Brain microvascular endothelial cell (primary cell): ENCODE results near the gene CYREN.

Experiments used
- DNase-seq: peaks from one replicate; pipeline ENCODE4 v3.0.0-alpha.2; 2020
- H3K27ac ChIP-seq: fragments of 250-450 bp; sonication (Bioruptor Pico); 2 replicates; pipeline ENCODE4 v1.5.1; 2020; ENCODE audit warnings: mild to moderate bottlenecking, moderate library complexity
- H3K27me3 ChIP-seq: fragments of 250-450 bp; sonication (Bioruptor Pico); replicated peaks from 2 replicates; pipeline ENCODE4 v1.5.1; 2020; ENCODE audit warnings: mild to moderate bottlenecking
- H3K36me3 ChIP-seq: fragments of 250-450 bp; sonication (Bioruptor Pico); replicated peaks from 2 replicates; pipeline ENCODE4 v1.5.1; 2020; ENCODE audit warnings: mild to moderate bottlenecking
- H3K4me3 ChIP-seq: 2 replicates; pipeline ENCODE4 v1.5.1; 2011; ENCODE audit warnings: low read depth, mild to moderate bottlenecking, control low read depth, low read length, moderate library complexity
- in situ Hi-C: cut with HindIII; loops from 2 replicates; pipeline ENCODE4 v1.10.0; 2017; ENCODE audit warnings: low sequenced_read_pairs, low pct_ligation_motif_present
- TF ChIP-seq, protein P1 (sequence below): IDR thresholded peaks from 2 replicates; pipeline ENCODE4 v1.5.1; 2011; ENCODE audit warnings: low read depth, mild to moderate bottlenecking, moderate library complexity, low read length, control low read depth, inconsistent platforms; ENCODE audit errors: missing control alignments

The CYREN gene

DNA sequence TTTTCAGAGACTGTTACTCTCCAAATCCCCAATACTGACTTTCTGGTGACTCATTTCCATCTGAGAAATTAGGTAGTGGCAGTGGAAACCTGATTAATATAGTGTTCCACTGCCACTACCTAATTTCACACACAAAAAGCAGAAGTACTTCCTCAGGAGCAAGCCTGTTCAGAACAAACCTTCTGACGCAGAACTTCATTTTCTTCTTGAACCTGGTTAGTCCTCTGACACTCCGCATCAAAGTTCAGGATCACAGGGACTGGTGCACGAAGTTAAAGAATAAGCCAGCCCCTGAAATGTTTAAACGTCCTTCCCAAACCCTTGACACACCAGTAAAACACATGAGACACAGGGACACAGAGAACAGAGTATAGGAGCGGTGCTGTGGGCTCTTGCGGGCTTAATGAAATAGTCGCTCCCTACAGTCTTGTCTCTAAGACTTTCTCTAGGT lies 36.5 kb upstream of the CYREN start:
- Histone ChIP-seq H3K27ac (no peak overlapping the region), H3K27me3 (no peaks in the 10 kb centered on the region), H3K36me3 (no peaks in the 10 kb centered on the region), H3K4me3 (no peak overlapping the region)
- in situ Hi-C loops, result no loop called here
- DNase-seq, result no peak
- TF ChIP-seq, protein P1, sequence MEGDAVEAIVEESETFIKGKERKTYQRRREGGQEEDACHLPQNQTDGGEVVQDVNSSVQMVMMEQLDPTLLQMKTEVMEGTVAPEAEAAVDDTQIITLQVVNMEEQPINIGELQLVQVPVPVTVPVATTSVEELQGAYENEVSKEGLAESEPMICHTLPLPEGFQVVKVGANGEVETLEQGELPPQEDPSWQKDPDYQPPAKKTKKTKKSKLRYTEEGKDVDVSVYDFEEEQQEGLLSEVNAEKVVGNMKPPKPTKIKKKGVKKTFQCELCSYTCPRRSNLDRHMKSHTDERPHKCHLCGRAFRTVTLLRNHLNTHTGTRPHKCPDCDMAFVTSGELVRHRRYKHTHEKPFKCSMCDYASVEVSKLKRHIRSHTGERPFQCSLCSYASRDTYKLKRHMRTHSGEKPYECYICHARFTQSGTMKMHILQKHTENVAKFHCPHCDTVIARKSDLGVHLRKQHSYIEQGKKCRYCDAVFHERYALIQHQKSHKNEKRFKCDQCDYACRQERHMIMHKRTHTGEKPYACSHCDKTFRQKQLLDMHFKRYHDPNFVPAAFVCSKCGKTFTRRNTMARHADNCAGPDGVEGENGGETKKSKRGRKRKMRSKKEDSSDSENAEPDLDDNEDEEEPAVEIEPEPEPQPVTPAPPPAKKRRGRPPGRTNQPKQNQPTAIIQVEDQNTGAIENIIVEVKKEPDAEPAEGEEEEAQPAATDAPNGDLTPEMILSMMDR, result no peak

DNA sequence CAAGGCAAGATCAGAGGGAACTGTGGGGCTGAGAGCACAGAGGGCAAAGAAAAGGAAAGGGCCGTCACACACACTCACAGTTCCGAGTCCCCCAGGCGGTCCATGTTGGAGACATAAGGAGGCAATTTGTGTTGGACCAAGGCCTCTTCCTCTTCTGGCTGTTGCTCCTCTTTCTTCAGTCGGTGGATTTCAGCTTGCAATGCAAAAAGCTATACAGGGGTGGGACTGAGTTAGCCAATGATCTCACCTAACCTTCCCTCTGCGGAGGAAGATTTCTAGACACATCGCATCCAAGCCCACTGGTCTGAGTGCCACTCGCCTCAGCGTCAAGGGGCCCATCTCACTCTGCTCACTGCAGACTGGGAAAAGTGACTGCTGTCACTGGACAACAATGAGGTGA lies 35.3 kb upstream of the CYREN start:
- in situ Hi-C loops, result no loop called here
- no peak overlapping the region for H3K4me3 ChIP-seq
- no peak for DNase-seq
- no peaks in the 10 kb centered on the region for H3K36me3 ChIP-seq
- H3K27ac ChIP-seq, result no peak overlapping the region
- TF ChIP-seq, protein P1, result no peak
- no peaks in the 10 kb centered on the region for H3K27me3 ChIP-seq

DNA sequence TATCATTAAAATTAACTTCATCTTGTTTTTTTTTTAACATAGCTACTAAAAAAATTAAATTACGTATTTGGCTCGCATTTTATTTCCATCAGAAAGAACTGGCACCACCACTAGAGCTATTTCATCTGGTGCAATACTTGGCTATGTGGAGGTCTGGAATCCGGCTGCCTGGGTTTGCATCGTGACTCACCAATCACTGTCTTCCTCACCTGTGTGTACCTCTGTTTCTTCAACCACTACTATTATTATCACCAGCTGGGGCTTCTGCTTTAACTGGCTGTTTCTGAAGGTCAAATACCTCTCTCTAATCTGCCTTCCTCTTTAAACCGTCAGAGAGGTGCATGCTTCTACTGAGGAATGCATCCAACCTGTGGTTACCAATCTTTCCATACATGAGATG lies 34.4 kb upstream of the CYREN start:
- H3K36me3 ChIP-seq, result no peaks in the 10 kb centered on the region
- no peak overlapping the region for H3K4me3 ChIP-seq
- TF ChIP-seq, protein P1, result no peak
- in situ Hi-C loops, result no loop called here
- H3K27ac ChIP-seq, result no peak overlapping the region
- no peaks in the 10 kb centered on the region for H3K27me3 ChIP-seq
- DNase-seq, result no peak

DNA sequence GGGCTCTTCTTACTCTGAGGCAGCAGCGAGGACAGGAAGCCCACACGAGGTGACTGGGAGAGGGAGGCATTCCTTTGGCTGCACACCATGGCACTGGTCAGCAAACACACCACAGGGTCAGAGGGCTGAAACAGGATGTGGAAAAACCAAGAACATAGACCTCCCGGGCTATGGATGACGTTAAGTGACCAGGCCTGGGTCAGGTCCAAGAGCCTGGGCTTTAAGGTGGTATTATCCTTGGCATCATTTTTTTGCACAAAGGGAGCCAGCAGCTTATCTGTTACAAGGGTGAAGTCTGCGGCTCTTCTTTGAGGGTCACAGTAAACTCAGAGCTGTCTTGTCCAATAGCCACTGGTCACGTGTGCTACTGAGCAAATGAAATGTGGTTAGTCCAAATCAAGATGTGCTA lies 33.8 kb upstream of the CYREN start:
- no peaks in the 10 kb centered on the region for H3K27me3 ChIP-seq
- no peak overlapping the region for H3K4me3 ChIP-seq
- peak; percentile 29 for DNase-seq
- TF ChIP-seq, protein P1, result no peak
- no peak overlapping the region for H3K27ac ChIP-seq
- H3K36me3 ChIP-seq, result no peaks in the 10 kb centered on the region
- in situ Hi-C loops, result no loop called here

DNA sequence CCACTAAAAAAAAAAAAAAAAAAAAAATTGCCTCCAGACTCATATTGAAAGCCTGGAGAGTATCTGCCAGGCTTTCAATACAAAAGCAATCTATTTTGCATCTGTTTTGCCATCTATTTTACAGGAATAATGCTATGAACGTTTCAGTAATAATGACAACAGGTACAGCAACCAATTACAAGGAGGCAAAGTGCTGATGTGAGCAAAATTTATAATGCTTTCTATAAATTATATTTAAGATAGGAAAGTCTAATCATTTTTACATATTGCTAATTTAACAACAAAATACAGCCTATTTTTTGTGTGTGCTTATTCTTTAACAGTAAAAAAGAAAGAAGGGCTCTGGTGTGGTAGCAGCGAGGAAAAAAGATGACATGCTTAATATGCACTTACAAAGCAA lies 30.8 kb upstream of the CYREN start:
- no peak overlapping the region for H3K4me3 ChIP-seq
- no peak overlapping the region for H3K27ac ChIP-seq
- TF ChIP-seq, protein P1, result no peak
- no peak for DNase-seq
- in situ Hi-C loops, result no loop called here
- H3K27me3 ChIP-seq, result no peaks in the 10 kb centered on the region
- H3K36me3 ChIP-seq, result no peaks in the 10 kb centered on the region

DNA sequence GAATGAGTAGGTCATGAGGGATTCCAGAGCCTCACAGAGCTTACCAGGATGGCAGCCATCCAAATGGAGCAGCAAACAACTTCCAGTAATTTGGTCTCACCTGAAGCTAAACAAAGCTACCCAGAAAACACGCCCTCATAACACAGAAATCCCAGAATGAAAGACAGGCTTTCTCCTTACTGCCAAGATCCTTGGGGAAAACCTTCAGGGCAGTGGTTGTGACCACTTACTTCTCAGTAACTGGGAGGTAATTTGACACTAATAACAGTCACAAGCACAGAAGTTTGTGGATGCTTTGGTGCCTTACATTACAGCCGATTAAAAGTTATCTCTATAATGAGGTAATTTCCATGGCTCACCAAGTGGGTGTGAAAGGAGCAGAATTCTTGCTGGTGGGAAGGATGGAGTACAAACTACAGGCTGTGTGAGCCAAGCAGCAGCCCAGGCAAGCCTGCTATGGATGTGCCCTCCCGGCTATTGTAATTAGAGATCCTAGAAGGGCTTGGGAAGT lies 30.4 kb upstream of the CYREN start:
- in situ Hi-C loops, result no loop called here
- Histone ChIP-seq H3K27ac (no peak overlapping the region), H3K36me3 (no peaks in the 10 kb centered on the region), H3K4me3 (no peak overlapping the region), H3K27me3 (no peaks in the 10 kb centered on the region)
- no peak for DNase-seq
- TF ChIP-seq, protein P1, result no peak
